ENCODE measurements around the gene DLX1. TPM values are rescaled to one million over a fixed set of nuclear protein-coding genes. Genes with fewer than 3 reads are reported as not detected.

Gene DLX1
- total RNA-seq, 1 experiment from 2014 or later: 26.2 TPM

GRCh38 chr2:172095905-172096625, 10.8 kb downstream of the DLX1 start:
- DNase-seq (ENCODE audit: low spot score): no peak
- in situ Hi-C loops (cut with HindIII; ENCODE audit: low sequenced_read_pairs): no loop called here

GRCh38 chr2:172096626-172097547, 11.6 kb downstream of the DLX1 start:
- DNase-seq (ENCODE audit: low spot score): peak; percentile 47
- in situ Hi-C loops (cut with HindIII; ENCODE audit: low sequenced_read_pairs): no loop called here

- in situ Hi-C loops (cut with HindIII; ENCODE audit: low sequenced_read_pairs): no loop called here
- DNase-seq (ENCODE audit: low spot score): no peak
Measured at GRCh38 chr2:172097557-172098131, 12.3 kb downstream of the DLX1 start.

GRCh38 chr2:172098287-172098649, 13.0 kb downstream of the DLX1 start:
- DNase-seq (ENCODE audit: low spot score): no peak
- in situ Hi-C loops (cut with HindIII; ENCODE audit: low sequenced_read_pairs): no loop called here

GRCh38 chr2:172098650-172099471, 13.6 kb downstream of the DLX1 start:
- in situ Hi-C loops (cut with HindIII; ENCODE audit: low sequenced_read_pairs): no loop called here
- no peak for DNase-seq (ENCODE audit: low spot score)

- DNase-seq (ENCODE audit: low spot score): no peak
- in situ Hi-C loops (cut with HindIII; ENCODE audit: low sequenced_read_pairs): no loop called here
Measured at GRCh38 chr2:172099472-172100079, 14.3 kb downstream of the DLX1 start.

GRCh38 chr2:172100080-172100934, 15.0 kb downstream of the DLX1 start:
- in situ Hi-C loops (cut with HindIII; ENCODE audit: low sequenced_read_pairs): no loop called here
- DNase-seq (ENCODE audit: low spot score): no peak

GRCh38 chr2:172100935-172101820, 15.9 kb downstream of the DLX1 start:
- in situ Hi-C loops (cut with HindIII; ENCODE audit: low sequenced_read_pairs): no loop called here
- DNase-seq (ENCODE audit: low spot score): peak; percentile 8

GRCh38 chr2:172101821-172102390, 16.6 kb downstream of the DLX1 start:
- in situ Hi-C loops (cut with HindIII; ENCODE audit: low sequenced_read_pairs): no loop called here
- DNase-seq (ENCODE audit: low spot score): peak; percentile 34

- in situ Hi-C loops (cut with HindIII; ENCODE audit: low sequenced_read_pairs): no loop called here
Measured at GRCh38 chr2:172102391-172103359, 17.4 kb downstream of the DLX1 start, which contains the start of gene DLX2. TSS of gene DLX2 (minus strand) at chr2:172102900. CDS start at chr2:172102538, 362 bp downstream.

GRCh38 chr2:172103471-172104272, 18.4 kb downstream of the DLX1 start:
- in situ Hi-C loops (cut with HindIII; ENCODE audit: low sequenced_read_pairs): no loop called here
- peak; percentile 69 for DNase-seq (ENCODE audit: low spot score)

More at GRCh38 chr2:172102391-172103359, 17.4 kb downstream of the DLX1 start, which contains the start of gene DLX2:
- DNase-seq (ENCODE audit: low spot score): peak; percentile 72

GRCh38 chr2:172105471-172106107, 20.3 kb downstream of the DLX1 start:
- DNase-seq (ENCODE audit: low spot score): no peak
- in situ Hi-C loops (cut with HindIII; ENCODE audit: low sequenced_read_pairs): no loop called here

GRCh38 chr2:172106108-172106961, 21.0 kb downstream of the DLX1 start:
- no peak for DNase-seq (ENCODE audit: low spot score)
- in situ Hi-C loops (cut with HindIII; ENCODE audit: low sequenced_read_pairs): no loop called here

Data from G401 (cell line).